Activated CD8-positive, alpha-beta memory T cell treated with anti-CD3 and anti-CD28 coated beads for 36 hours (primary cell): ENCODE results near the gene RNF152. TPM values are rescaled to one million over a fixed set of nuclear protein-coding genes. Genes with fewer than 3 reads are reported as not detected.

Source experiments
- CTCF ChIA-PET: fragments of 350-600 bp; sonication (Branson Sonifier 250); formaldehyde crosslinking; loops from one replicate; lab custom pipeline; 2021; ENCODE audit warnings: antibody characterized with exemption; lab: Charles Lee
- POLR2A ChIA-PET: fragments of 350-600 bp; sonication (Branson Sonifier 250); formaldehyde crosslinking; loops from one replicate; lab custom pipeline; 2021; ENCODE audit warnings: antibody characterized with exemption; lab: Charles Lee
- total RNA-seq, 2 experiments: library from RNA; stranded (reverse); gene quantifications; one replicate each; pipeline ENCODE4 v1.2.3, GENCODE V29; 2021

Gene RNF152
- total RNA-seq, 2 experiments from 2014 or later: 0.17 to 0.21 TPM

- ChIA-PET CTCF (no interaction called here), POLR2A (no interaction called here)
These were observed 33.7 kb downstream of the RNF152 start for GRCh38 chr18:61859113-61859512.

GRCh38 chr18:61856678-61857077, 36.1 kb downstream of the RNF152 start:
- CTCF ChIA-PET: no interaction called here

GRCh38 chr18:61855449-61856378, 37.1 kb downstream of the RNF152 start:
- ChIA-PET CTCF (no interaction called here), POLR2A (no interaction called here)

More at GRCh38 chr18:61856678-61857077, 36.1 kb downstream of the RNF152 start:
- POLR2A ChIA-PET: no interaction called here

GRCh38 chr18:61854578-61855448, 38.0 kb downstream of the RNF152 start:
- POLR2A ChIA-PET: no interaction called here
- CTCF ChIA-PET: no interaction called here

- CTCF ChIA-PET: no interaction called here
- POLR2A ChIA-PET: no interaction called here
These were observed 39.0 kb downstream of the RNF152 start for GRCh38 chr18:61853855-61854254.

- POLR2A ChIA-PET: no interaction called here
These were observed 40.3 kb downstream of the RNF152 start for GRCh38 chr18:61852496-61852895.

DNA sequence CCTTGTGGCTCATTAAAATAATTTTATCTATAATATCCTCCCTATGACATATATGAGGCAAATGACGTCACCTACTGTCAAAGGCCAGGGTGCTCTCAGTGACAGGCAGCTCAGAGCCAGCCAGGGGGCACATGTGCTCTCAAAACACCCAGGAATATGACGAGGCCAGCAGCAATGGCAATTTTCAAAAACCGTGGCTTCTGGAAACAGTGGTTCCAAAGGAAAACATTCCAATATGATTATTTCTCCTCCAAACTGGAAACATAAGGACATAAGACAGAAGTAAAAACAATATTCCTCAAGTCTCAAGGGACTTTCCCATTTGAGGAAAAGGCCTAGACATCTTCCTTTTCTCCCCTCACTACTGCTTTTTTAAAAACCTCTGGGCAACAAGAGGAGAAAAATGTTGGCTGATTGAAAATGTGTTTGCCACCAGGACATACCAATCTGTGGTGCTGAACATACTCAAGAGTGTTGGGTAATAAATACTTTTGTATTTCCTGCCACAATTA, 40.8 kb downstream of the RNF152 start:
- CTCF ChIA-PET: interaction anchor here (0.9 kb wide), 1 partner anchor 9 kb away, joined by 3 read pairs; no protein-coding TSS in a partner anchor
- POLR2A ChIA-PET: no interaction called here

More at GRCh38 chr18:61852496-61852895, 40.3 kb downstream of the RNF152 start:
- CTCF ChIA-PET: no interaction called here

- ChIA-PET POLR2A (no interaction called here), CTCF (interaction anchor here (0.9 kb wide), 1 partner anchor 10 kb away, joined by 3 read pairs; no protein-coding TSS in a partner anchor)
These were observed 41.5 kb downstream of the RNF152 start for GRCh38 chr18:61851279-61851678.

DNA sequence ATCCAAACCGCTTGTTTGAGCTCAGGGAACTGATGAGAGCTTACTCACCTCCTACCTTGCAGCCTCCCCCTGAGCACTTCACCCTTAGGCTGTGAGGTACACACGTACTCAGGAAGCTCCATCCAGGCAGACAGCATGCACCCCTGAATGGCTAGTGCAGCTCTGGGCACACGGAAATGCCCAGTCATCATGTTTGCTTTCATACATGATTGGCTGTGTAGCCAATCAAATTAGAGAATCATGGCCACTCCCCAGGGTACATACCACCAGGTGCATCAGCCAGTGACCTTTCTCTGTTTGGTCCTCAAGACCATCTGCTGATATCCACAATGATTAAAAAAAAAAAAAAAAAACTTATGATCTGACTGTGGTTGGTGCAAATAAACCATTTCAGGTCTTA, 42.1 kb downstream of the RNF152 start:
- POLR2A ChIA-PET: no interaction called here
- CTCF ChIA-PET: no interaction called here

DNA sequence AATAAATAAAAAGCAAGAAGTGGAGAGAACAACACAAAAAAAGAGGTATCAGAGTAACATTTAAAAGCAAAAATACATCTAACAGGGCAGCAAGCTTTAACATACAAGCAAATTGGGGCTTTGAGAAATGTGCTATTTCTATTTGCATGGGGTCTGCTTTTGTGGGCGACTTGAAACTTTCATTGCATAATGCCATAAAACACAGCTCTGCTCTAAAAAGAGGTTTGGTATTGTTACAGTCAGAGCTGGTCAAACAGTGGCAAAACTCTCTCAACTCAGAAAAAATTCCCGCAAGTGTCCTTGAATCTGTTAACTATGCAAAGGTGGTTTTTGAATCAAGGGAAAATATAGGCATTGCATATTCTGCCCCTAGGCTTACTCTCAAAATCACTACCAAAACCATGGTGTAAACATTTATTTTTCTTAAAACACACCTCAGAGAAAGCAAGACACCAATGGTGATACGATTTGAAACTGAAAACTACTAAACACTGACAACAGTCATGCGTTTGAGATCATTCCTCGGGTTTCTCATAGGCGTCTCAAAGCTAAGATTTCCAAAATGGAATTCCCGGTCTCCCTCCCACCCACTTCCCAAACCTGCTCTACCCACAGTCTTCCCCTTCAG, 45.5 kb downstream of the RNF152 start:
- ChIA-PET CTCF (no interaction called here), POLR2A (no interaction called here)

DNA sequence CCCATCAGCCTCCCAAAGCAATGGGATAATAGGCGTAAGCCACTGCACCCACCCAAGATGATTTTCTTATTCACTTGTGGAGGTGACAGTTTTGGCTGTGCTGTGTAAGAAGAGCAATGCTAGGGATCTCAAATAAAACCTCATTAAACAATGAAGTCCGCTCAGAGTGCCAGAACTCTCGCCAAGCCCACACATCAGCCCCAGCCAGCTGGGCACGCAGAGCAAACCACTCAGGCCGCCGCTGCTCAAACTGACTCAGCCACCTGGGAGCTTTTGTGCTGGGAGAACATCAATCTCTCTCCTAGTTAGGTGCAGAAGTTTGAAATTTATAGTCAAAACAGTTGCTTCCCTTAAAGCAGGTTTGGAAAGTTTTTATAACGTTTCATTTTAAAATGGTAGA, 47.6 kb downstream of the RNF152 start:
- ChIA-PET CTCF (no interaction called here), POLR2A (no interaction called here)

- ChIA-PET CTCF (no interaction called here), POLR2A (no interaction called here)
These were observed 48.1 kb downstream of the RNF152 start for GRCh38 chr18:61844726-61845125.

DNA sequence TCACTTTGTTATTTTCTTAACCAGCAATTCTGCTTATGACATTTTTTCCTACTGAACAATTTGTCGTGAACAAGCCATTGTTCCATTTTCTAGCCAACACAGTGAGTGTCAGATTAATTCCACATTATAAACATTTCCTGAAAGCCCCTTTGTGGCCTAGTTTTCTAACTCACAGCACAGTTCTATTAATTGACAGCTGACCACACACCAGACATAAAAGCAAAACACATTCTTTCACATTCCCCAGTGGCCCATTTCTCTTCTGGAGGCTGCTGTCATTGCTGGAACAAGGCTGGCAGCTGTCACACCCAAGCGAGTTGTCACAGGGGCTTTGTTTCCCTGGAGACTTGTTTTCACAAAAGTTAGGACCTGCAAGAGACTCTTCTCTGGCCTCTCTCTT, 50.7 kb downstream of the RNF152 start:
- CTCF ChIA-PET: no interaction called here
- POLR2A ChIA-PET: no interaction called here

GRCh38 chr18:61841706-61842105, 51.1 kb downstream of the RNF152 start:
- POLR2A ChIA-PET: no interaction called here

GRCh38 chr18:61840324-61840723, 52.5 kb downstream of the RNF152 start:
- CTCF ChIA-PET: no interaction called here
- POLR2A ChIA-PET: no interaction called here

More at GRCh38 chr18:61841706-61842105, 51.1 kb downstream of the RNF152 start:
- CTCF ChIA-PET: no interaction called here

- POLR2A ChIA-PET: no interaction called here
- CTCF ChIA-PET: no interaction called here
These were observed 54.3 kb downstream of the RNF152 start for GRCh38 chr18:61838521-61838920.

- ChIA-PET CTCF (no interaction called here), POLR2A (no interaction called here)
These were observed 58.8 kb downstream of the RNF152 start for GRCh38 chr18:61833978-61834377.

GRCh38 chr18:61833387-61833786, 59.4 kb downstream of the RNF152 start:
- ChIA-PET POLR2A (no interaction called here), CTCF (no interaction called here)

GRCh38 chr18:61832858-61833257, 59.9 kb downstream of the RNF152 start:
- CTCF ChIA-PET: no interaction called here
- POLR2A ChIA-PET: no interaction called here

DNA sequence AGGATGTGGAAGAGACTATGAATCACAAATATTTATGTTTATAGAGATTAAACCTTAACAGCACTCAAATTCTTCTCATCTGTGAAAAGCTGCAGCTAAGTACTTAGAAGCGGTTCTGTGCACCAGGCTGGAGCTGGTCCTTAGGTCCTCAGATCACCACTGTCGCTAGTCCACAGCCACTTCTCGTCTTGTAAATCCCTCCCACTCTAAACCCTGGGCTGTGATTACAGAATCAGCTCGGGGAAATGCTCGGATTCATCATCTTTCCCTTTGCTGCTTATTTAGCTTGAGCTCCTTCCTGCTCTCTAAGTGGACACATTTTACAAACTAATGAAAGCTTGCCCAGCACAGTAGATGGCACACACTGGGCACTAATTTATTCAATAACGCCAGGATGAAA, 61.7 kb downstream of the RNF152 start:
- CTCF ChIA-PET: no interaction called here

More for the DNA sequence above, 61.7 kb downstream of the RNF152 start:
- POLR2A ChIA-PET: no interaction called here
